WTC11 (cell line): ENCODE data around the gene RNF125. TPM values are rescaled to one million over a fixed set of nuclear protein-coding genes. Genes with fewer than 3 reads are reported as not detected.

Experiments
- ATAC-seq: fragments of 200-7000 bp; cut with Tn5 transposase; 2 replicates; pipeline ENCODE4 v1.10.0; 2021; ENCODE audit warnings: mild to moderate bottlenecking, moderate library complexity
- CTCF ChIA-PET: fragments of 300-600 bp; sonication (Branson Sonifier 250); formaldehyde crosslinking; loops from one replicate; lab custom pipeline; 2021; ENCODE audit warnings: antibody characterized with exemption; lab: Charles Lee
- POLR2A ChIA-PET: fragments of 350-600 bp; sonication (Branson Sonifier 250); formaldehyde crosslinking; loops from one replicate; lab custom pipeline; 2021; ENCODE audit warnings: antibody characterized with exemption; lab: Charles Lee
- DNase-seq: peaks from one replicate; pipeline ENCODE4 v3.0.0; 2021; ENCODE audit warnings: low spot score
- H3K27ac Mint-ChIP-seq: 2 replicates; pipeline ENCODE4 v1.8.0; 2021; ENCODE audit warnings: mixed read lengths
- H3K27me3 Mint-ChIP-seq: 2 replicates; pipeline ENCODE4 v1.8.0; 2021; ENCODE audit warnings: low read depth, mild to moderate bottlenecking, moderate library complexity, mixed read lengths
- H3K36me3 Mint-ChIP-seq: 2 replicates; pipeline ENCODE4 v1.8.0; 2021; ENCODE audit warnings: mixed read lengths
- H3K4me1 Mint-ChIP-seq: 2 replicates; pipeline ENCODE4 v1.8.0; 2022; ENCODE audit warnings: mixed read lengths
- H3K4me3 Mint-ChIP-seq: 2 replicates; pipeline ENCODE4 v1.8.0; 2021; ENCODE audit warnings: mild to moderate bottlenecking, moderate library complexity, mixed read lengths
- H3K9me3 Mint-ChIP-seq: 2 replicates; pipeline ENCODE4 v1.8.0; 2021; ENCODE audit warnings: mixed read lengths
- ARID4B ChIP-seq: sonication (generic); formaldehyde crosslinking; IDR thresholded peaks from 2 replicates; pipeline ENCODE4 v1.8.0; 2023; ENCODE audit warnings: missing genetic modification reagents, mild to moderate bottlenecking, borderline replicate concordance
- GTF2I ChIP-seq: fragments of 250-450 bp; sonication (Bioruptor Pico); conservative IDR thresholded peaks from 2 replicates; pipeline ENCODE4 v1.4.0; 2021; ENCODE audit warnings: mild to moderate bottlenecking
- HMGXB4 ChIP-seq: sonication (generic); formaldehyde crosslinking; IDR thresholded peaks from 2 replicates; pipeline ENCODE4 v1.8.1; 2023; ENCODE audit warnings: mild to moderate bottlenecking, moderate library complexity, missing genetic modification reagents
- KAT7 ChIP-seq: sonication (generic); formaldehyde crosslinking; IDR thresholded peaks from 2 replicates; pipeline ENCODE4 v1.8.1; 2023; ENCODE audit warnings: missing genetic modification reagents, mild to moderate bottlenecking, borderline replicate concordance
- USF2 ChIP-seq: sonication (generic); formaldehyde crosslinking; IDR thresholded peaks from 2 replicates; pipeline ENCODE4 v1.8.1; 2023; ENCODE audit warnings: mild to moderate bottlenecking, missing genetic modification reagents, moderate library complexity
- ZNF121 ChIP-seq: sonication (generic); formaldehyde crosslinking; IDR thresholded peaks from 2 replicates; pipeline ENCODE4 v1.8.0; 2023; ENCODE audit warnings: missing genetic modification reagents
- ZNF281 ChIP-seq: sonication (generic); formaldehyde crosslinking; IDR thresholded peaks from 2 replicates; pipeline ENCODE4 v1.8.0; 2023; ENCODE audit warnings: mild to moderate bottlenecking, missing genetic modification reagents
- ZNF317 ChIP-seq: sonication (generic); formaldehyde crosslinking; IDR thresholded peaks from 2 replicates; pipeline ENCODE4 v1.8.1; 2023; ENCODE audit warnings: low read depth, mild to moderate bottlenecking, moderate library complexity, missing genetic modification reagents, borderline replicate concordance
- total RNA-seq: library from RNA; stranded (reverse); gene quantifications from 3 replicates; pipeline ENCODE4 v1.2.3, GENCODE V29; 2021

Gene RNF125
- total RNA-seq, 1 experiment from 2014 or later, result 14.9 TPM

- TF ChIP-seq ZNF281 (no peak), ZNF317 (CRISPR knock-in tag) (0 out of 2 replicates have a peak, but pooled peaks have one; percentile 2), KAT7 (CRISPR knock-in tag) (0 out of 2 replicates have a peak, but pooled peaks have one; percentile 2), ARID4B (CRISPR knock-in tag) (0 out of 2 replicates have a peak, but pooled peaks have one; percentile 1), HMGXB4 (CRISPR knock-in tag) (0 out of 2 replicates have a peak, but pooled peaks have one; percentile 11)
Observed at GRCh38 chr18:32093102-32093511, 74.5 kb downstream of the RNF125 start (continued).

- no peaks in the 10 kb centered on the region for H3K27me3 Mint-ChIP-seq
- no peak for TF ChIP-seq USF2 (CRISPR knock-in tag)
- TF ChIP-seq, all 79 proteins: peak for 0
- DNase-seq, result no peak
- H3K27ac Mint-ChIP-seq, result peak overlapping the region; percentile 14; the same call in 1 of the 2 replicates
- CTCF ChIA-PET, result no interaction called here
- H3K4me3 Mint-ChIP-seq, result peak overlapping the region; percentile 92
- no peaks in the 10 kb centered on the region for H3K9me3 Mint-ChIP-seq
- ATAC-seq, result no peak
- H3K4me1 Mint-ChIP-seq, result peaks cover 32% of the 10 kb centered on the region
- POLR2A ChIA-PET, result interaction anchor here (2.6 kb wide), 1 partner anchor 74 kb away, joined by 15 read pairs; the partner anchor contains the start of gene RNF125
- H3K36me3 Mint-ChIP-seq, result peaks cover 13% of the 10 kb centered on the region
Observed at GRCh38 chr18:32093523-32093922, 74.9 kb downstream of the RNF125 start.

- DNase-seq (no peak), ATAC-seq (no peak)
- Mint-ChIP-seq H3K9me3 (no peaks in the 10 kb centered on the region), H3K27me3 (no peaks in the 10 kb centered on the region), H3K4me3 (peak overlapping the region; percentile 24; the same call in 1 of the 2 replicates), H3K27ac (peak overlapping the region; percentile 10; the same call in 1 of the 2 replicates), H3K36me3 (peaks cover 16% of the 10 kb centered on the region), H3K4me1 (peaks cover 40% of the 10 kb centered on the region)
- CTCF ChIA-PET, result no interaction called here
- POLR2A ChIA-PET, result no interaction called here
- no peak; the same call in 1 of the 2 replicates for TF ChIP-seq GTF2I (CRISPR knock-in tag)
- peak; percentile 95 for TF ChIP-seq ZNF121 (CRISPR knock-in tag)
Observed at GRCh38 chr18:32095192-32095899, 76.7 kb downstream of the RNF125 start.
